ENCODE results near the gene PLXNA3.

DNA sequence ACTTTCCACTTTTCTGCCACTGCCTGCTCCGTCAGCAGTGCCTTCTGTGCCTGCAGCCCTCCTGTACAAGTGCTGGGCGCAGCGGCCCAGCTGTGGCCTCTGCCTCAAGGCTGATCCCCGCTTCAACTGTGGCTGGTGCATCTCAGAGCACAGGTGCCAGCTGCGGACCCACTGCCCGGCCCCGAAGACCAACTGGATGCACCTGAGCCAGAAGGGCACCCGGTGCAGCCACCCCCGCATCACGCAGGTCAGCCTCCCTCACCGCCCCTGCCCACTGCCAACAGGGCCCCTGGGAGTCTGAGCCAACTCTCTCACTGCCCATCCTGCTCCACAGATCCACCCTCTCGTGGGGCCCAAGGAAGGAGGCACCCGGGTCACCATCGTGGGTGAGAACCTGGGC, 7.5 kb downstream of the PLXNA3 start:
- TF ChIP-seq POLR2A (IDR thresholded peaks at IDR 0.05; ENCODE audit: low read depth, low read length) (no peak), TAF1 (IDR thresholded peaks at IDR 0.05; ENCODE audit: low read depth, low read length) (no peak), SPI1 (IDR thresholded peaks at IDR 0.05; ENCODE audit: low read depth, low read length) (no peak)

All from GM12891 (cell line).